CD4-positive, CD25-positive, alpha-beta regulatory T cell (primary cell): ENCODE data around the gene OPRD1. TPM values are rescaled to one million over a fixed set of nuclear protein-coding genes. Genes with fewer than 3 reads are reported as not detected.
"Not testable (repeated sequence)": the region's sequence is repeated elsewhere in the genome, so short reads cannot be mapped to it uniquely, and the experiment has no call there.

Source experiments
- ATAC-seq, 2 donors: fragments of 150-1000 bp; cut with Tn5 transposase; one replicate each; pipeline ENCODE4 v1.10.0; 2021; ENCODE audit warnings: low read depth in 2 of 2, moderate number of reproducible peaks in 2 of 2, moderate library complexity in 1 of 2
- DNase-seq, 3 donors: peaks; one replicate each; pipeline versions ENCODE4 v3.0.0 to v3.0.0-alpha.2; 2012 to 2022; ENCODE audit warnings: mixed read lengths in 1 of 3
- H3K27ac ChIP-seq: one replicate; pipeline ENCODE4 v1.7.0; 2013; ENCODE audit warnings: mild to moderate bottlenecking, low read length; ENCODE audit not compliant: insufficient read depth, poor library complexity, severe bottlenecking
- H3K27me3 ChIP-seq: one replicate; pipeline ENCODE4 v1.7.0; 2013; ENCODE audit warnings: low read length; ENCODE audit not compliant: control insufficient read depth, insufficient read depth
- H3K36me3 ChIP-seq: one replicate; pipeline ENCODE4 v1.7.0; 2013; ENCODE audit warnings: mild to moderate bottlenecking, low read length, moderate library complexity; ENCODE audit not compliant: control insufficient read depth, insufficient read depth
- H3K4me1 ChIP-seq: 2 replicates; pipeline ENCODE4 v1.7.0; 2013; ENCODE audit warnings: mild to moderate bottlenecking, low read length; ENCODE audit not compliant: insufficient read depth, control insufficient read depth, poor library complexity, severe bottlenecking
- H3K4me3 ChIP-seq: one replicate; pipeline ENCODE4 v1.7.0; 2013; ENCODE audit warnings: low read depth, mild to moderate bottlenecking, low read length, moderate library complexity
- H3K9me3 ChIP-seq, 2 experiments: 1 replicate in 1 of 2; 2 replicates in 1 of 2; pipeline ENCODE4 v1.7.0; 2013; ENCODE audit warnings: low read length in 2 of 2, mild to moderate bottlenecking in 1 of 2, moderate library complexity in 1 of 2; ENCODE audit not compliant: control insufficient read depth in 2 of 2
- H3K27ac Mint-ChIP-seq, 3 donors: one replicate each; pipeline ENCODE4 v1.8.0; 2020 to 2022; ENCODE audit warnings: mild to moderate bottlenecking in 3 of 3, mixed read lengths in 3 of 3, moderate library complexity in 2 of 3
- H3K27me3 Mint-ChIP-seq: one replicate; pipeline ENCODE4 v1.8.0; 2022; ENCODE audit warnings: mild to moderate bottlenecking, mixed read lengths
- H3K36me3 Mint-ChIP-seq: one replicate; pipeline ENCODE4 v1.8.0; 2020; ENCODE audit warnings: mixed read lengths
- H3K4me1 Mint-ChIP-seq, 4 donors: one replicate each; pipeline ENCODE4 v1.8.0; 2020 to 2022; ENCODE audit warnings: mixed read lengths in 4 of 4, mild to moderate bottlenecking in 1 of 4
- H3K4me3 Mint-ChIP-seq, 4 donors: one replicate each; pipeline ENCODE4 v1.8.0; 2020 to 2022; ENCODE audit warnings: mild to moderate bottlenecking in 4 of 4, mixed read lengths in 4 of 4, moderate library complexity in 3 of 4
- H3K9me3 Mint-ChIP-seq, 7 donors: one replicate each; pipeline ENCODE4 v1.8.0; 2020 to 2022; ENCODE audit warnings: mixed read lengths in 7 of 7, mild to moderate bottlenecking in 3 of 7, moderate library complexity in 2 of 7
- polyA plus RNA-seq, 4 donors: library from polyadenylated mRNA; unstranded; fragments of 300-500 nt; fragmentation: Illumina TruSeq; gene quantifications; one replicate each; pipeline ENCODE4 v1.2.3, GENCODE V29; 2021
- total RNA-seq: library from RNA; stranded (reverse); gene quantifications from one replicate; pipeline ENCODE4 v1.2.3, GENCODE V29; 2022

OPRD1 gene
- total and polyA plus RNA-seq, 5 donors from 2014 or later = 0.02 TPM; not detected in 4

GRCh38 chr1:28854406-28854805 lies 42.4 kb downstream of the OPRD1 start:
- not testable (repeated sequence) for H3K4me1 Mint-ChIP-seq, H3K4me3 ChIP-seq, H3K4me3 Mint-ChIP-seq, DNase-seq, H3K9me3 Mint-ChIP-seq, H3K27ac Mint-ChIP-seq, ATAC-seq, H3K4me1 ChIP-seq, H3K36me3 ChIP-seq, H3K36me3 Mint-ChIP-seq, H3K9me3 ChIP-seq, H3K27me3 ChIP-seq, H3K27ac ChIP-seq
- peaks cover 26% of the 10 kb centered on the region for H3K27me3 Mint-ChIP-seq

- H3K4me1 ChIP-seq = no peaks in the 10 kb centered on the region
- Mint-ChIP-seq H3K36me3 (no peaks in the 10 kb centered on the region), H3K9me3 (no peaks in the 10 kb centered on the region), H3K27ac (no peak overlapping the region), H3K27me3 (peaks cover 26% of the 10 kb centered on the region), H3K4me1 (peaks cover 0 to 4% (median 1%) of the 10 kb centered on the region in 4 donors), H3K4me3 (no peak overlapping the region)
- peaks cover 2% of the 10 kb centered on the region for H3K27me3 ChIP-seq
- H3K9me3 ChIP-seq = no peaks in the 10 kb centered on the region
- DNase-seq (no peak), ATAC-seq (no peak)
- no peak overlapping the region for H3K27ac ChIP-seq
- H3K4me3 ChIP-seq = no peak overlapping the region
- H3K36me3 ChIP-seq = no peaks in the 10 kb centered on the region
These were observed 43.1 kb downstream of the OPRD1 start for GRCh38 chr1:28855046-28855445.

- H3K36me3 ChIP-seq = no peaks in the 10 kb centered on the region
- Mint-ChIP-seq H3K27me3 (peaks cover 26% of the 10 kb centered on the region), H3K27ac (no peak overlapping the region), H3K9me3 (no peaks in the 10 kb centered on the region), H3K4me1 (peaks cover 0 to 4% (median 1%) of the 10 kb centered on the region in 4 donors), H3K4me3 (no peak overlapping the region), H3K36me3 (no peaks in the 10 kb centered on the region)
- ATAC-seq (no peak), DNase-seq (no peak)
- H3K9me3 ChIP-seq = no peaks in the 10 kb centered on the region
- no peak overlapping the region for H3K4me3 ChIP-seq
- H3K27ac ChIP-seq = no peak overlapping the region
- H3K27me3 ChIP-seq = peaks cover 2% of the 10 kb centered on the region
- no peaks in the 10 kb centered on the region for H3K4me1 ChIP-seq
These were observed 43.5 kb downstream of the OPRD1 start for GRCh38 chr1:28855469-28855951.

GRCh38 chr1:28855969-28856368 lies 44.0 kb downstream of the OPRD1 start:
- H3K36me3 ChIP-seq = no peaks in the 10 kb centered on the region
- Mint-ChIP-seq H3K4me1 (peaks cover 0 to 4% (median 1%) of the 10 kb centered on the region in 4 donors), H3K27me3 (peaks cover 26% of the 10 kb centered on the region), H3K9me3 (no peaks in the 10 kb centered on the region), H3K4me3 (no peak overlapping the region), H3K36me3 (no peaks in the 10 kb centered on the region), H3K27ac (no peak overlapping the region)
- no peak overlapping the region for H3K27ac ChIP-seq
- H3K4me3 ChIP-seq = no peak overlapping the region
- H3K4me1 ChIP-seq = no peaks in the 10 kb centered on the region
- no peaks in the 10 kb centered on the region for H3K9me3 ChIP-seq
- DNase-seq (no peak), ATAC-seq (no peak)
- H3K27me3 ChIP-seq = peaks cover 2% of the 10 kb centered on the region

GRCh38 chr1:28860332-28861073 lies 48.5 kb downstream of the OPRD1 start:
- H3K9me3 ChIP-seq = no peaks in the 10 kb centered on the region
- no peak overlapping the region for H3K4me3 ChIP-seq
- Mint-ChIP-seq H3K27ac (no peak overlapping the region), H3K36me3 (no peaks in the 10 kb centered on the region), H3K27me3 (peaks cover 11% of the 10 kb centered on the region), H3K4me3 (no peak overlapping the region), H3K9me3 (no peaks in the 10 kb centered on the region), H3K4me1 (no peaks in the 10 kb centered on the region)
- H3K36me3 ChIP-seq = no peaks in the 10 kb centered on the region
- no peak for ATAC-seq
- H3K27ac ChIP-seq = no peak overlapping the region
- no peak for DNase-seq
- no peaks in the 10 kb centered on the region for H3K27me3 ChIP-seq
- H3K4me1 ChIP-seq = no peaks in the 10 kb centered on the region

GRCh38 chr1:28862571-28863403 lies 50.8 kb downstream of the OPRD1 start:
- no peaks in the 10 kb centered on the region for H3K9me3 ChIP-seq
- no peak overlapping the region for H3K4me3 ChIP-seq
- DNase-seq (no peak), ATAC-seq (no peak)
- H3K36me3 Mint-ChIP-seq = no peaks in the 10 kb centered on the region
- no peaks in the 10 kb centered on the region for H3K36me3 ChIP-seq
- no peak overlapping the region for H3K27ac Mint-ChIP-seq
- no peak overlapping the region for H3K27ac ChIP-seq
- no peaks in the 10 kb centered on the region for H3K4me1 Mint-ChIP-seq
- no peaks in the 10 kb centered on the region for H3K9me3 Mint-ChIP-seq
- H3K4me1 ChIP-seq = no peaks in the 10 kb centered on the region
- peaks cover 5% of the 10 kb centered on the region for H3K27me3 Mint-ChIP-seq
- no peaks in the 10 kb centered on the region for H3K27me3 ChIP-seq
- H3K4me3 Mint-ChIP-seq = no peak overlapping the region

GRCh38 chr1:28864695-28865094 lies 52.7 kb downstream of the OPRD1 start:
- no peaks in the 10 kb centered on the region for H3K4me1 Mint-ChIP-seq
- no peaks in the 10 kb centered on the region for H3K4me1 ChIP-seq
- DNase-seq = no peak
- no peak overlapping the region for H3K27ac Mint-ChIP-seq
- H3K9me3 Mint-ChIP-seq = no peaks in the 10 kb centered on the region
- peaks cover 9% of the 10 kb centered on the region for H3K27me3 Mint-ChIP-seq
- no peaks in the 10 kb centered on the region for H3K9me3 ChIP-seq
- no peaks in the 10 kb centered on the region for H3K36me3 Mint-ChIP-seq
- H3K27ac ChIP-seq = no peak overlapping the region
- H3K27me3 ChIP-seq = no peaks in the 10 kb centered on the region
- no peak overlapping the region for H3K4me3 ChIP-seq
- no peaks in the 10 kb centered on the region for H3K36me3 ChIP-seq
- H3K4me3 Mint-ChIP-seq = no peak overlapping the region
- no peak for ATAC-seq
